ENCODE results near the gene FNDC8.
"Not testable (repeated sequence)": the region's sequence is repeated elsewhere in the genome, so short reads cannot be mapped to it uniquely, and the experiment has no call there.

The FNDC8 gene

DNA sequence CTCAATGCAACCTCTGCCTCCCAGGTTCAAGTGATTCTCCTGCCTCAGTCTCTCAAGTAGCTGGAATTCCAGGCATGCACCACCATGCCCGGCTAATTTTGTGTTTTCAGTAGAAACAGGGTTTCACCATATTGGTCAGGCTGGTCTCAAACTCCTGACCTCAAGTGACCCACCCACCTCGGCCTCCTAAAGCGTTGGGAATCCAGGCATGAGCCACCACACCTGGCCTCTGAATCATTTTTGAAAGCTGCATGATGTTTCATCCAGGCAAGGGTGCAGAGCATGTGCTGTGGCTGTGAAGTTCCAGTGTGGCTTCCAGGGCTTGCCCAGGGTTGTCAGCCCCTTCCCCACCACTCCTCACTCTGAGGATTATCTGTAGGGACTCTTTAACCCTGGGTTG, 50.9 kb downstream of the FNDC8 start:
- FAIRE-seq = not testable (repeated sequence)

DNA sequence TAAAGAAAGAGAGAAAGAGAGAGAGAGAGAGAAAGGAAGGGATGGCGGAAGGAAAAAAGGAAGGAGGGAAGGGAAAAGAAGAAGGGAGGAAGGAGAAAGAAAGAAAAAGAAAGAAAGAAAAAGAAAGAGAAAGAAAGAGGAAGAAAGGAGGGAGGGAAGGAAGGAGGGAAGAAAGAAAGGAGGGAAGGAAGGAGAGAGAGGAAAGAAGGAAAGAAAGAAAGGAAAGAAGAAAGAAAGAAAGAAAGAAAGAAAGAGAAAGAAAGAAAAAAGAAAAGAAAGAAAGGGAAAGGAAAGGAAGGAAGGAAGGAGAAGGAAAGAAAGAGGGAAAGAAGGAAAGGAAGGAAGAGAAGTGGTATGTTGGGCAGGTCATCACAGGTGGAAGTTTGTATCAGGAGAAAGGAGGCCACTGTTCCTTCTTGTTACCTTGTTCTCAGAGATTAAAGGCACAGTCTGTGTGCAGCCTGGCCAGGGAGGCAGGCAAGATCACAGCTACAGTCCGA, 53.5 kb downstream of the FNDC8 start:
- FAIRE-seq = no peak

DNA sequence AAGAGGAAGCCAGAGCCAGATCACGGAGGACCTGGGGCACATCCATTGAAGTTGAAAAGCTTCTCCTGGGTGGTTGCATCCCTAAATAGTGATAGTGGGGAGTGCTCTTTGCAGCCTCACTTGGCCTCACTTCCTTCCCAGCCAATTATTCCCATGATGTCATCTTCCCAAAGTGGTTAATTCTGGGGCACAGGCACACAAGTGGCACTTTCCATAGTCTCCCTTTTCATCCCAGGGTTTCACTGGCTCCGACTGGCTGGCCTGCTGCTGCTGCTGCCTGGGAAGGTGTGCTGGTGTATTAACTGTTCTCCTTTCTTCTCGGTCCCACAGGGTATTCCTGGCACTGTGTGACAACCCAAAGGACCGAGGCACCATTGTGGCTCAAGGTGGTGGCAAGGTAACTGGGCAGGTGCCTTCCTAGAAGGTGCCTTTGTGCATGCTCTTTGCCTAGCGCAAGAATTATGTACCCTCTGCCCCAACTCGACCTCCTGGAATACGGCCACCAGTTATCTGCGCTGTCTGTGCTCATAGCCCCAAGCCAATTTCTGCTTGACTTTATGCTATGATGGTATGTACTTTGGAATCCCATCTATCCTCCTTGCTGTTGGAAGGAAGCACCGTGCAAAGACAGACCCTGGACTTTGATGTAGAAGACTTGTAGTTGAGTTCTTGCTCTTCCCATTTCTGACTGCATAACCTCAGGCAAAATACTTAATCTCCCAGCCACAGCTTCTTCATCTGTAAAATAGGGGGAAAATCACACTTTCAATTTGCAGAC, 54.4 kb downstream of the FNDC8 start:
- no peak for FAIRE-seq

DNA sequence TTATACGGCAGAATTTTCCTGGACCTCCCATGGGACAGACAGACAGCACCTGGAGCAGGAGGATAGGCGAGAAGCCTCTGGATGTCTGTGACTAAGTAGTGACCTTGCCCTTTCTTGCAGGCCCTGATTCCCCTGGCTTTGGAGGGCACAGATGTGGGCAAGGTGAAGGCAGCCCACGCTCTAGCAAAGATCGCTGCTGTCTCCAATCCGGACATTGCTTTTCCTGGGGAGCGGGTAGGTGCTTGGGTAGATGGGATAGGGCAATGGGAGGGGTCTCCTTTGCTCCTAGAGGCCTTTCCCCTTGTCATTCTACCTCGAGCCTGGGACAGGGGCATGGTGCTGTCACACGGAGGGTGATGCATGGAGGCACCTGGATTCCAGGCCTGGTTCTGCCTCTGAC, 55.5 kb downstream of the FNDC8 start:
- no peak for FAIRE-seq

DNA sequence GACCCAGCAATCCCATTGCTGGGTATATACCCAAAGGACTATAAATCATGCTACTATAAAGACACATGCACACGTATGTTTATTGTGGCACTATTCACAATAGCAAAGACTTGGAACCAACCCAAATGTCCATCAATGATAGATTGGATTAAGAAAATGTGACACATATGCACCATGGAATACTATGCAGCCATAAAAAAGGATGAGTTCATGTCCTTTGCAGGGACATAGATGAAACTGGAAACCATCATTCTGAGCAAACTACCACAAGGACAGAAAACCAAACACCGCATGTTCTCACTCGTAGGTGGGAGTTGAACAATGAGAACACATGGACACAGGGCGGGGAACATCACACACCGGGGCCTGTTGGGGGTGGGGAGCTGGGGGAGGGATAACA, 58.0 kb downstream of the FNDC8 start:
- FAIRE-seq = not testable (repeated sequence)

Data from endometrium (tissue), 2 donors.